Erythroblast (primary cell): ENCODE data around the gene GRPEL2.

Experiments used
- GATA1 ChIP-seq: IDR thresholded peaks from 2 replicates; pipeline ENCODE4 v1.6.1; 2011; ENCODE audit warnings: low read depth, mild to moderate bottlenecking, control low read depth, low read length, moderate library complexity
- POLR2A ChIP-seq: IDR thresholded peaks from 2 replicates; pipeline ENCODE4 v1.6.1; 2011; ENCODE audit warnings: mild to moderate bottlenecking, low read length

DNA sequence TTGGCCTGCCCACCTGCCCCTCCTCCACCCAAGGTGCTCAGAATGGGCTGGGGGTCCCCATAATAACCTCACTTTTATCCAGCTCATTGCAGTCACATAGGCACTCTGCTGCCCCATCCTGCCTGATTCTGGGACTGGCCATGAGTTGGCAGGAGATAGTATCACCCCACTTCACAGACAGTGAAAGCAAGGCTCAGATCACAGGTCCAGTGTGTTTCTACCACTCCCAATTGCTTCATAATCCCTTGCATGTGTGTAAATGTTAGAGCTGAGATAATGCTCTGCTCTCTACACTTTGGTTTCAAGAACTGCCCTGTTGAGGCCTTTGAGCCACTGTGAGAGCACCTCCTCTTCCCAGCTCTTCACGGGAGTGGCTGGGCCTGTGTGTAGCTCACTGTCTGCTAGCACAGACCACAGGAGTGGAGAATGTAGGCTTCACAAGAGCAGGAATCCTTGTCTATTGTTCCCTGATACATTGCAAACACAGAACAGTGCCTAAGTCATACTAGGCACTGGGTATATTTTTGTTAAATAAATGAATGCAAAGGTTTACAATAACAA lies 20.9 kb downstream of the GRPEL2 start:
- TF ChIP-seq POLR2A (no peak), GATA1 (no peak)
